ENCODE measurements around the gene RASA2.

DNA sequence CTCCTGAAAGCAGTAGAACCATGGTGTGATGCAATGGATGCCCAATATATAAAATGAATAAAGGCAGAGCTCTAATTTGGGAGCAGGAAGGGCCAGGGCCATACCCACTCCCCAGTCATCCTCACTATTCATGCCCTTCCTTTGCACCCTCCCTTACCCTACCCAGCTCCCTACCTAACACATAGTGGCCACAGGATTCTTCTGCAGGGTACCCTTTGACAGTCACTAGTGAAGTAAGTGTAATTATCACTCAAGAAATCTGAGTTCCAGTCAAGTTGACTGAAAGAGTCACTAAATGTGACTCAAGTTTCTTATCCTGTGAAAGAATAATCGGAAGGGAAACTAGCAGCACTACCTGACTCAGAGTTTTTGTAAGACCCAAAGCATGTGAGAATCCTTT is 69.2 kb downstream of the RASA2 start:
- TF ChIP-seq, protein P1, sequence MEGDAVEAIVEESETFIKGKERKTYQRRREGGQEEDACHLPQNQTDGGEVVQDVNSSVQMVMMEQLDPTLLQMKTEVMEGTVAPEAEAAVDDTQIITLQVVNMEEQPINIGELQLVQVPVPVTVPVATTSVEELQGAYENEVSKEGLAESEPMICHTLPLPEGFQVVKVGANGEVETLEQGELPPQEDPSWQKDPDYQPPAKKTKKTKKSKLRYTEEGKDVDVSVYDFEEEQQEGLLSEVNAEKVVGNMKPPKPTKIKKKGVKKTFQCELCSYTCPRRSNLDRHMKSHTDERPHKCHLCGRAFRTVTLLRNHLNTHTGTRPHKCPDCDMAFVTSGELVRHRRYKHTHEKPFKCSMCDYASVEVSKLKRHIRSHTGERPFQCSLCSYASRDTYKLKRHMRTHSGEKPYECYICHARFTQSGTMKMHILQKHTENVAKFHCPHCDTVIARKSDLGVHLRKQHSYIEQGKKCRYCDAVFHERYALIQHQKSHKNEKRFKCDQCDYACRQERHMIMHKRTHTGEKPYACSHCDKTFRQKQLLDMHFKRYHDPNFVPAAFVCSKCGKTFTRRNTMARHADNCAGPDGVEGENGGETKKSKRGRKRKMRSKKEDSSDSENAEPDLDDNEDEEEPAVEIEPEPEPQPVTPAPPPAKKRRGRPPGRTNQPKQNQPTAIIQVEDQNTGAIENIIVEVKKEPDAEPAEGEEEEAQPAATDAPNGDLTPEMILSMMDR (IDR thresholded peaks at IDR 0.05), result no peak
- TF ChIP-seq EP300 (IDR thresholded peaks at IDR 0.05; ENCODE audit: low read depth), result no peak

Measured in transverse colon (tissue), 3 donors.